AG09319 (cell line): ENCODE data around the gene ZMPSTE24.

ENCODE experiments used
- DNase-seq: peaks from one replicate; pipeline ENCODE4 v3.0.0-alpha.2; 2010; ENCODE audit warnings: low read depth; ENCODE audit errors: extremely low read depth
- CTCF ChIP-seq: IDR thresholded peaks from 2 replicates; pipeline ENCODE4 v1.5.1; 2011; ENCODE audit warnings: low read depth, mild to moderate bottlenecking, inconsistent platforms, low read length, moderate library complexity

The ZMPSTE24 gene

GRCh38 chr1:40299366-40300248, 41.6 kb downstream of the ZMPSTE24 start:
- TF ChIP-seq CTCF, result no peak
- DNase-seq, result no peak

GRCh38 chr1:40300249-40300567, 42.2 kb downstream of the ZMPSTE24 start:
- no peak for DNase-seq
- TF ChIP-seq CTCF, result no peak

- no peak for TF ChIP-seq CTCF
- DNase-seq, result no peak
These were observed 42.6 kb downstream of the ZMPSTE24 start for GRCh38 chr1:40300651-40301050.

- DNase-seq, result no peak
- no peak for TF ChIP-seq CTCF
These were observed 43.0 kb downstream of the ZMPSTE24 start for GRCh38 chr1:40301066-40301465.

GRCh38 chr1:40301541-40302299, 43.7 kb downstream of the ZMPSTE24 start:
- no peak for TF ChIP-seq CTCF
- DNase-seq, result no peak

GRCh38 chr1:40302475-40302874, 44.4 kb downstream of the ZMPSTE24 start:
- no peak for DNase-seq
- TF ChIP-seq CTCF, result no peak

GRCh38 chr1:40303051-40303771, 45.2 kb downstream of the ZMPSTE24 start:
- no peak for TF ChIP-seq CTCF
- no peak for DNase-seq
